GM10266 (cell line): Measurements from ENCODE around the gene HCN2.
"Not testable (repeated sequence)": the region's sequence is repeated elsewhere in the genome, so short reads cannot be mapped to it uniquely, and the experiment has no call there.

Experiments used
- DNase-seq: peaks from one replicate; pipeline ENCODE4 v3.0.0; 2012; ENCODE audit errors: extremely low spot score
- TF ChIP-seq, protein P1 (sequence below): IDR thresholded peaks from 2 replicates; pipeline ENCODE4 v1.5.1; 2012; ENCODE audit warnings: mild to moderate bottlenecking, low read depth; ENCODE audit not compliant: control insufficient read depth, insufficient read depth; ENCODE audit errors: missing control alignments

HCN2 gene

DNA sequence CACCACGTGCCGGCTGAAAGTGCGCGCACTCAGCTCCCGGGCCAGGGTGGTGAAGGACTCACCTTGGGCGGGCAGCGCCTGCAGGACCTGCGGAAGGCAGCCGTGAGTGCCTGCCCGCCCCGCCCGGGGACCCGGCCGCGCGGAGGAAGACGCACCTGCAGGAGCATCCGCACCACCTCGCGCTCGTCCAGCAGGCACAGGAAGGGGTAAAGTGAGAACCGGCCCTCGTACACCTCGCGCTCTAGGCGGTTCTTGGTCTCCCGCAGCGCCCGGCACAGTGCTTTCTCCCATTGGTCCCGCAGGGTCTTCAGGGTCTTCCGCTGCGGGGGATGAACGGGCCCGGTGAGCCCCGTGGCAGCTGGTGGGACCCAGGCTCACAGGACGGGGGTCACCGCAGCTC, 33.0 kb downstream of the HCN2 start:
- DNase-seq, result no peak
- TF ChIP-seq, protein P1, sequence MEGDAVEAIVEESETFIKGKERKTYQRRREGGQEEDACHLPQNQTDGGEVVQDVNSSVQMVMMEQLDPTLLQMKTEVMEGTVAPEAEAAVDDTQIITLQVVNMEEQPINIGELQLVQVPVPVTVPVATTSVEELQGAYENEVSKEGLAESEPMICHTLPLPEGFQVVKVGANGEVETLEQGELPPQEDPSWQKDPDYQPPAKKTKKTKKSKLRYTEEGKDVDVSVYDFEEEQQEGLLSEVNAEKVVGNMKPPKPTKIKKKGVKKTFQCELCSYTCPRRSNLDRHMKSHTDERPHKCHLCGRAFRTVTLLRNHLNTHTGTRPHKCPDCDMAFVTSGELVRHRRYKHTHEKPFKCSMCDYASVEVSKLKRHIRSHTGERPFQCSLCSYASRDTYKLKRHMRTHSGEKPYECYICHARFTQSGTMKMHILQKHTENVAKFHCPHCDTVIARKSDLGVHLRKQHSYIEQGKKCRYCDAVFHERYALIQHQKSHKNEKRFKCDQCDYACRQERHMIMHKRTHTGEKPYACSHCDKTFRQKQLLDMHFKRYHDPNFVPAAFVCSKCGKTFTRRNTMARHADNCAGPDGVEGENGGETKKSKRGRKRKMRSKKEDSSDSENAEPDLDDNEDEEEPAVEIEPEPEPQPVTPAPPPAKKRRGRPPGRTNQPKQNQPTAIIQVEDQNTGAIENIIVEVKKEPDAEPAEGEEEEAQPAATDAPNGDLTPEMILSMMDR, result no peak

DNA sequence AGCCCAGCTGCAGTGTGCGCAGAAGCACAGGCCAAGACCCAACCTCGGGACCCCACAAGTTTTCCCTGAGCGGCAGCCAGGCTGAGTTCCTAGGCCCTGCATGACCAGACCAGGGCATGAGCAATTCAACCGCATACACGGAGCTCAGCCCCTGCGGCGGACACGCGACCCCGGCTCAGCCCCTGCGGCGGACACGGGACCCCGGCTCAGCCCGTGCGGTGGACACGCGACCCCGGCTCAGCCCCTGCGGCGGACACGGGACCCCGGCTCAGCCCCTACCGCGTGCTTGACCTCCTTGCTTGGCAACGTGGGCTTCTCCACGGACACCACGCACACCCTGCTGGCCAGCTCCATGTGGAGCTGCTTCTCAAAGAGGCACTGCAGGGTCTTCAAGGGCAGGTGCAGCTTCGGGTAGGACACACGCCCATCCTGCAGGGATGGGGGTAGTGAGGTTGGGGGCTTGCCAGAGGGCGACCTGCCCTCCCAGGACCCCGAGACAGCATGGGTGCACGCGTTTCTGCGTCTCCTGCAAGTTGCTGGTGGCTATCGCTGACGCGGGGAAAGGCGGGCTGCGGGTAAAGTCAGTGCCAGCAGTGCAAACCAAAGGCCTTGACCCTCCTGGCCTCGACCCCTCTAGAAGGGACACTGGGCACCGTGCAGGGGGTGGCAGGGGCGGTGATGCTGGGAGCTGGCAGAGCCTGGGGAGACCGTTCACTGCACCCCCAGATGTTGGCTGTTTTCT, 33.7 kb downstream of the HCN2 start:
- DNase-seq, result no peak

DNA sequence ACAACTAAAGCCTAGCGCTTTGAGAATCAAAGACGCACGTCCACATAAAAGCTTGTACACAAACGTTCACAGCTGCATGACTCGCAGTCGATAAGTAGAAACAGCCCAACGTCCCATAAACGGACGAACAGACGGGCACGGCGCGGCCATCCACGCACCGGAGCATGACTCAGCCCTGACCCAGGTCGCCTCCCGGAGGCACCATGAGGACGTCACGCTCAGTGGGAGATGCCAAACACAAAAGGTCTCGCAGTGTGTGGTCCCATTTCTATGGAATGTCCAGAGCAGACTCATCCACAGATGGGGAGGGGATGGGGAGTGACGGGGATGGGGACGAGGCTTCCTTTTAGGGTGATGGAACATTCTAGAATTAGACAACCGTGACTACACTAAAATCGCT, 34.3 kb downstream of the HCN2 start:
- TF ChIP-seq, protein P1, result no peak
- no peak for DNase-seq

More for the DNA sequence above, 33.7 kb downstream of the HCN2 start:
- TF ChIP-seq, protein P1, result no peak

DNA sequence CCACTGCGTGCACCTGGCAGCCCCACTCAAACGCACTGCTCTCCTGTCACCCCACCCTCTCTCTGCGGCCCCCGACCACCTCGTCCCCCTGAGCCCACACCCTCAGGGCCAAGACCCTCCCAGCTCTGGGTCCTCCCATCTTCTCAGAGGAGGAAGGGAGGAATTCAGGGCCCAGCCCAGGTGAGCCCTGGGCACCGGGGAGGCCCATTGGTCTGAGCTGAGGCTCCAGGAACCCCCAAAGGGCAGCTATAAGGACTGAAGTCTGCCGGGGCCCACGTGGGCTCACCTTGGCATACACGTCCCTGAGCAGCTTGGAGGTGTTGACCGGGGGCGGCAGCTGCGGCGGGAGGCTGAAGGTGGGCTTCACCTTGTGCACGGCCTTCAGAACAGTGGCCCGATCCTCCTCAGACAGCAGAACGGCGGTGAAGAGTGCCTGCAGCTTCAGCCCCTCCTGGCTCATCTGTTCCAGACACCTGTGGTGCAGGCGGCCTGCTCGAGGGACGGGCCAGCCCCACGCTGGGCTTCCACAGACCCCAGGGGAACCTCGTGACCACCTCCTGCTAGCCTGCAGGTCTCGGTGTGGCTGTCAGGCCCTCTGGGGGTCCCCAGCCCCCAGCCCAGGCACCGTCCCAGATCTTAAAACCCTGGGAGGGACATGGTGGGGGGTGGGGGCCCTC, 34.9 kb downstream of the HCN2 start:
- DNase-seq, result no peak
- TF ChIP-seq, protein P1, result no peak

DNA sequence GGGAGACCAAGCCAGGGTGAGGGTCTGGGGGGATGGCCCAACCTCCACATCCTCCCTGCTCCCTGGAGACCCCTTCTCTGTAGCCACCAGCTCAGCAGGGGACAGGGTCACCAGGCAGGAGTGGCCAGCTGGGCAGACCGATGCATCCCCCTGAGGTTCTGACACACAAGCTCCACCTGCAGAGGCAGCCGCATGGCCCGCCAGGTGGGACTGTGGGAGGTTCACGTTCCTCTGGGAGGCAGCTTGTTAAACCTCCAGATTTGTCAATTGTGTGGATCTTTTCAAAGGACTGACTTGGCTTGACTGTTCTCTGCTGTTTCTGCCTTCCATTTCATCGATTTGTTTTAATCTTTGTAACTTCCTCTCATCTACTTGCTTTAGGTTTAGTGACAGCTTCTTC, 35.6 kb downstream of the HCN2 start:
- DNase-seq, result no peak
- TF ChIP-seq, protein P1, result no peak

DNA sequence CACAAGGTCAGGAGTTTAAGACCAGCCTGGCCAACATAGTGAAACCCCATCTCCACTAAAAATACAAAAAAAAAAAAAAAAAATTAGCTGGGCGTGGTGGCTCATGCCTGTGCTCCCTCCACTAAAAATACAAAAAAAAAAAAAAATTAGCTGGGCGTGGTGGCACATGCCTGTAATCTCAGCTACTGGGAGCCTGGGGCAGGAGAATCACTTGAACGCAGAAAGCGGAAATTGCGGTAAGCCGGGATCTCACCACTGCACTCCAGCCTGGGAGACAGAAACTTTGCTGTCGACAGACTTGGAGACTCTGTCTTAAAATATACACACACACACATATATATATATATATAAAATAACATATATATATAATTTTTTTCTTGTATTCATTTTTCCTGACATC, 36.9 kb downstream of the HCN2 start:
- DNase-seq, result not testable (repeated sequence)

DNA sequence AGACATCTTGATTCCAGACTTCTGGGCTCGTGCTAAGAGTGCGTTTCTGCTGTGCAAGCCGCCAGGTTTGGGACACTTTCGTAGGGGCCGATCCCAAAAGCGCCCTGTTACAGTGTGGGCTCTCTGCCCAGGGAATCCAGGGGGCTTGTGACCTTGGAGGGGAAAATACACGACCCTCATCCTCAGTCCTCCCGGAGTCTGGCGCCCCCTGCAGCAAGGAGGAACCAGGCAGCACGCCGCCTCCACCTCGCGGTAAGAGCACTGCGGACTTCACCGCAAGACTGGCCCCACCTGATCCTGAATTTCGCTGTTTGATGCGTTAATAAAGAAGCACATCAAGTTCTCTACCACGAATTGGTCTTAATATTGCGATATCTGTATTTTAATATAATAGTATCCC, 38.5 kb downstream of the HCN2 start:
- no peak for DNase-seq
- TF ChIP-seq, protein P1, result peak; percentile 36

DNA sequence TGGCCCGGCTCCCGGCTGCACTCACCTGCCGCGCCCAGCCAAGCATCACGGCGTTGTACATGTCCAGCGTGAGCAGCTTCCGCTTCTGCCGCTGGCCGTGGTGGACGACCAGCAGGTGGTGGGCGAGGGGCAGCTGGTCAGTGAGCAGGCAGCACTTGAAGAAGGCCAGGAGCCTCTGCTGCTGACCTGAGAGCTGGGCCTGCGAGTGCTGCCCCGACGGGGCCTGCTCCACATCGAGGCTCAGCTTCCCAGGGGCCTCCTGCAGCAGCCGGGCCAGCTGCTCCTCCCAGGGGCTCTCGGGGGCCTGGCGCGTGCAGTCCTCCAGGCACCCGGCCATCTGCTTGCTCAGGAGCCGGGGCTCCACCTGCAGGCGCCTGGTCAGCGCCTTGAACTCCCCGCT, 39.8 kb downstream of the HCN2 start:
- not testable (repeated sequence) for DNase-seq
